ENCODE data around the gene PTPRK. TPM values are rescaled to one million over a fixed set of nuclear protein-coding genes. Genes with fewer than 3 reads are reported as not detected.

The PTPRK gene
- total RNA-seq, 1 experiment from 2014 or later = 34.2 TPM

GRCh38 chr6:128239146-128239545, 281.3 kb downstream of the PTPRK start:
- RAD21 ChIA-PET (ENCODE audit: low non-redundant PET in 1 of 2, low total read pairs in 2 of 2, uncharacterized antibody in 2 of 2, unreplicated experiment in 2 of 2) = no interaction called here
- no peak for DNase-seq (ENCODE audit: low read depth, low spot score)
- H3K79me2 ChIP-seq (ENCODE audit: insufficient read depth, low read length) = no peaks in the 10 kb centered on the region
- H3K27me3 ChIP-seq (ENCODE audit: insufficient read depth, low read length) = no peaks in the 10 kb centered on the region
- H3K9me3 ChIP-seq (ENCODE audit: control insufficient read depth in 1 of 2, insufficient read depth in 1 of 2, low read depth in 1 of 2, low read length in 2 of 2) = no peaks in the 10 kb centered on the region
- H2AFZ ChIP-seq (ENCODE audit: low read depth, low read length, poor library complexity, severe bottlenecking) = no peak overlapping the region
- H3K4me2 ChIP-seq (ENCODE audit: low read length) = no peak overlapping the region
- H3K4me1 ChIP-seq (ENCODE audit: control insufficient read depth in 1 of 2, insufficient read depth in 2 of 2, low read length in 2 of 2) = no peaks in the 10 kb centered on the region
- H3K9me2 ChIP-seq (ENCODE audit: insufficient read depth) = no peaks in the 10 kb centered on the region
- no peak overlapping the region for H3K4me3 ChIP-seq (replicated peaks in 1 of 2; ENCODE audit: low read depth in 1 of 2, low read length in 2 of 2)
- BruUV-seq (replicated peaks) = no TSS peak
- TF ChIP-seq FOSL1 (IDR thresholded peaks at IDR 0.05; ENCODE audit: low read depth) (no peak), ELF1 (IDR thresholded peaks at IDR 0.05; ENCODE audit: borderline replicate concordance, low read depth) (no peak), EGR1 (IDR thresholded peaks at IDR 0.05; ENCODE audit: low read depth) (no peak), CBX3 (IDR thresholded peaks at IDR 0.05; ENCODE audit: low read depth) (no peak), CTCF (IDR thresholded peaks at IDR 0.05 in 2 of 3, conservative IDR thresholded peaks at IDR 0.05 in 1 of 3; ENCODE audit: borderline replicate concordance in 1 of 3, insufficient read depth in 1 of 3, low read depth in 2 of 3, low read length in 2 of 3) (no peak), EZH2 (IDR thresholded peaks at IDR 0.05) (no peak), MAX (IDR thresholded peaks at IDR 0.05) (no peak), CEBPB (IDR thresholded peaks at IDR 0.05; ENCODE audit: low read depth) (no peak), SIN3A (IDR thresholded peaks at IDR 0.05; ENCODE audit: low read depth) (no peak), POLR2AphosphoS5 (IDR thresholded peaks at IDR 0.05; ENCODE audit: low read depth, low read length) (no peak), SRF (IDR thresholded peaks at IDR 0.05; ENCODE audit: low read depth) (no peak), POLR2A (IDR thresholded peaks at IDR 0.05; ENCODE audit: borderline replicate concordance, extremely low read depth, insufficient read depth, insufficient read length) (no peak)
- no peaks in the 10 kb centered on the region for H3K36me3 ChIP-seq (ENCODE audit: control insufficient read depth in 1 of 2, insufficient read depth in 2 of 2, low read length in 2 of 2)
- CTCF ChIA-PET = no interaction called here
- H3K9ac ChIP-seq (ENCODE audit: low read length) = no peak overlapping the region
- H3K27ac ChIP-seq (ENCODE audit: low read depth, low read length) = no peak overlapping the region
- intact Hi-C loops (cut with micrococcal nuclease) = no loop called here
- ATAC-seq = no peak
- H4K20me1 ChIP-seq (ENCODE audit: insufficient read depth) = no peaks in the 10 kb centered on the region
- POLR2A ChIA-PET = no interaction called here
